ENCODE data around the gene CRELD1.

The CRELD1 gene

DNA sequence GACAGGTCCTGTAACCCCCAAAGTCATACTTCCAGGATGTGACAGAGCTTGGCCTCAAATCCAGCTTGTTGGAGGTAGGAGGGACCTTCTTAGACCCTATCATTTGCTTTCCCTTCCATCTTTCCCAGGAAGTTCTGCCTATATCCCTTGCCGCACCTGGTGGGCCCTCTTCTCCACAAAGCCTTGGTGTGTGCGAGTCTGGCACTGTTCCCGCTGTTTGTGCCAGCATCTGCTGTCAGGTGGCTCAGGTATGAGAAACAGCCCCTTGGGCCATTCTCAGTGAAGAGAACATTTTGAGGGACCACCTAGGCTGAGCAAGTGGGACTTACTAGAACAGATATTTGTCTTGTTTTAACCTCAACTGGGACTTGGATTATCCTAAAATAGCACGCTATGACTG lies 29.7 kb upstream of the CRELD1 start:
- DNase-seq (ENCODE audit: low read depth in 2 of 2): no peak

DNA sequence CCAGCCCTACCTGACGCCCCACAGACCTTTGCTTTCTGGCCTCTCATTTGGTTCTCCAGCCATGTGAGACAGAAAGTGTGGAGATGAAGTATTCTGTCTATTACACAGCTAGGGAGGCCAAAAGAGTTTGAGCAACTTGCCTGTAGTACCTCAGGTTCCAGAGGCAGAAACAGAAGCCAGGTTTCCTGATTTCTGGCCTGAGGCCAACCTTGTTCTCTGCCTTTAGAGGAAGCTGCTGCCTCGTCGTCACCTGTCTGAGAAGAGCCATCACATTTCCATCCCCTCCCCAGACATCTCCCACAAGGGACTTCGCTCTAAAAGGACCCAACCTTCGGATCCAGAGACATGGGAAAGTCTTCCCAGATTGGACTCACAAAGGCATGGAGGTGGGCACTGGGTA lies 27.2 kb upstream of the CRELD1 start:
- DNase-seq (ENCODE audit: low read depth in 2 of 2): no peak

DNA sequence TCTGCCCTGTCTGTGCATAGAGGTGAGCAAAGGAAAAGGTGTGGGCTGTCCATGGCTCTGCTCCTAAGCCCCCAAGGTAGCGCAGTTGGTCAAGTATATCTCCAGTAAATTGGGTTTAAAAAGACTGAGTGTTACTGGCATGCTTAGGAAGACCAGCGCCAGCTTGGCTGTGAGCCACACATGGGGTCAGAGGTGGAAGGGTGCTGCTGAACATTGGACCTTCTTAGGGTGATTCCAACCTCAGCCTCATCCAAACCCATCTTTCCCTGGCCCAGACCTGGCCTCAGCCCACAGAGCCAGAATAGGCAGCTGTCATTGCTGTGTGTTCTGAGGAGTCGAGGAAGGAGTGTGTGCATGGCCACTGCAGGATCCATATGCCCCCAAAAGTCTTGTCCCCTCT lies 25.3 kb upstream of the CRELD1 start:
- no peak for DNase-seq (ENCODE audit: low read depth in 2 of 2)

DNA sequence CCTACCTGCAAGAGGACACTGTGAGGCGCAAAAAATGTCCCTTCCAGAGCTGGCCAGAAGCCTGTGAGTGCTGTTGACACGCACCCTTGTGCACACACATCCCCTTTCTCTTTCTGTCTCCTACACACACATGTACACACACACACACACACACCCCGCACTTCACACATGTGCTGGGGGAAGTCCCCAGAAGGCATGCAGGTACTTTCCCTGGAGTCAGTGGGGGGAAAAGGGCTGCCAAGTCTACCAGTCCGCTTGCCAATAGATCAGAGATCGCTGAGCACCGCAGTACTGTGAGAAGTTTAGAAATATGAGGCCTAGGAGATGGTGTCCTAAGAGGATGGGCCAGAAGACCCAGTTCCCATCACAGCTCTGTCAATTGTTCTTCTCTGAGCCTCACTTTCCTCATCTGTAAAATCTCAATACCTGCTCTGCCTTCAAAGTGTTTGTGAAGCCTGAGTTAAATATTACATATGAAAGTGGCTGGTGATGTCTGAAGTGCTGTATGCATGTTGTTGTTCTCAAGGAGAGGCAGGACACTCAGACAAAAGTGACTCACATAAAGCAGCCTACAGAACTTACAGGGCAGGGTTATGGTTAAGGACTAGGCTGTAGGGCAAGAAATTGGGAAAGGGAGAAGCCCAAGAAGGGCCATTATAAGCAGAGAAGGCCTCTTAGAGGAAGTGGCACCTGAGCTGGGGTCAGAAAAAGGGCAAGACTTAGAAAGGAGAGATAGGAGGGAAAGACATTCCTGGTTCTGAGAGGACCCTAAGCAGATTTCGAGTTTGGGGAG lies 24.2 kb upstream of the CRELD1 start:
- DNase-seq (ENCODE audit: low read depth in 2 of 2): no peak

DNA sequence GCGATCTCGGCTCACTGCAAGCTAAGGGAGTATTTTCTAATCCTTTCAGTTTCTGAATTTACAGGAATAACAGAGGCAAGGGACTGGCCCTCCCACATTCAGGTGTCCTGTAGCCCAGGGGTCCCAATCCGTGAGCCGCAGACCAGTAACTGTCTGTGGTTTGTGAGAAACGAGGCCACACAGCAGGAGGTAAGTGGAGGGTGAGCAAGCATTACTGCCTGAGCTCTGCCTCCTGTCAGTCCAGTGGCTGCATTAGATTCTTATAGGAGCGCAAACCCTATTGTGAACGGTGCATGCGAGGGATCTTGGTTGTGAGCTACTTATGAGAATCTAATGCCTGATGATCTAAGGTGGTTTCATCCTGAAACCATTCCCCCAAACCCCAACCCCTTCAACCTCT lies 21.8 kb upstream of the CRELD1 start:
- no peak for DNase-seq (ENCODE audit: low read depth in 2 of 2)

DNA sequence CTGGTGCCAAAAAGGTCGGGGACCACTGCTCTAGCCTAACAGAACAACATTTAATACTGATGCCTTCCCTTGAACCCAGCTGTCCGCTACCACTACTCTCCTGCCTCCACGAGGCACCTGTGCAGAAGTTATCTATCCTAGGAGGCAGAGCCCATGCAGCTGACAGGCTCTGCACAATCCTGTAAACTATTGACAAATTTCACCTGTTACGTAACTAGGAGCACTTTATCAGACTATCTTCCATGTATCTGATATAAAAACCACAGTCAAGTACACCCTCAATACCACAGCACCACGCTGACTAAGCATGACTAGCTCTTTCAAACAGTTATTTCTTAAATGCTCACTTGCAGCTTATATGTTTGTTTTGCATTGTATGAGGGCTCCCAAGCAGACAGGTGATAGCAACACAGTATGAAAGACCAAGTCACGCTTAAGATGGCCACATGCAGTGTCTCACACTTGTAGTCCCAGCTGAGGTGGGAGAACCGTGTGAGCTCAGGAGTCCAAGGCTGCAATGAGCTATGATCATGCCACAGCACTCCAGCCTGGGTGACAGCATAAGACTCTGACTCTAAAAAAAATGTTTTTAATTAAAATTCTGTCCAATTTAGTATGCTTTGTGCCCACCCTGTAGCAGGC lies 21.2 kb upstream of the CRELD1 start:
- no peak for DNase-seq (ENCODE audit: low read depth in 2 of 2)

DNA sequence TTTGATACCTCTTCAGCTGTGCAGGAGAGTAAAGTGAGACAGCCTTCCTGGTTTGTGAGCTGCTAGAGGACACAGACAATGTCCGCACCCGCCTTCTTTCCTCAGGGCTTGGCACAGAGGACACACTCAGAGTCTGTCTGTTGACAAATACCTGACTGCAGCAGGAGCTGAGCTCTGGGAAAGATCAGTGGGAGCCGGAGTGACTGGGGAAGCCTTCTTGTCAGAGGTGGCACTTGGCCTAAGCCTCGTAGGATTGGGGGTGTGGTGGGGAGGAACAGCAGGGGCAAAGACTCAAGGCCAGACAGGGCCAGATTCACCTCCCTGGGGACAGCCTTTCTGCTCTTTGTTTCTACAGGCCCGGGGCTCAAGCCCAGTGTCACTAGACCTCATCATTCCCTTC lies 20.0 kb upstream of the CRELD1 start:
- DNase-seq (ENCODE audit: low read depth in 2 of 2): no peak

DNA sequence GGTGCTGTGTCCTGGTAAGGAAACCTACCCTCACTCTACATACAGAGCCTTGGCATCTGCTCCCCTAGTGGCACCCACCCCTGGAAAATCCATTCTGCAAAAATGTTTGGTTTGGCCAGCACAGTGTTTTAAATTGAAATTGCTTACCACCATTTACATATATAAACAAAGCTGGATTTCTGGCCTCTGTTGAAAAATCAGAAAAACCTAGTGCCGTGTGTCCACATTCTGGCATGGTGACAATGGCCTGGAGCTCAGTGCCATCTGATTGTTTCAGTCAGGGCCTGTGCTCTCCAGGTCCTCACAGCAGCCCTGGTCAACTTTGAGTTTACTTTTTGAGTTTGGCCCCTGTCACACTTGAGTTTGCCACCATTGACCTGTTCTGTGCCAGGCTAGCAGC lies 19.6 kb upstream of the CRELD1 start:
- DNase-seq (ENCODE audit: low read depth in 2 of 2): no peak

DNA sequence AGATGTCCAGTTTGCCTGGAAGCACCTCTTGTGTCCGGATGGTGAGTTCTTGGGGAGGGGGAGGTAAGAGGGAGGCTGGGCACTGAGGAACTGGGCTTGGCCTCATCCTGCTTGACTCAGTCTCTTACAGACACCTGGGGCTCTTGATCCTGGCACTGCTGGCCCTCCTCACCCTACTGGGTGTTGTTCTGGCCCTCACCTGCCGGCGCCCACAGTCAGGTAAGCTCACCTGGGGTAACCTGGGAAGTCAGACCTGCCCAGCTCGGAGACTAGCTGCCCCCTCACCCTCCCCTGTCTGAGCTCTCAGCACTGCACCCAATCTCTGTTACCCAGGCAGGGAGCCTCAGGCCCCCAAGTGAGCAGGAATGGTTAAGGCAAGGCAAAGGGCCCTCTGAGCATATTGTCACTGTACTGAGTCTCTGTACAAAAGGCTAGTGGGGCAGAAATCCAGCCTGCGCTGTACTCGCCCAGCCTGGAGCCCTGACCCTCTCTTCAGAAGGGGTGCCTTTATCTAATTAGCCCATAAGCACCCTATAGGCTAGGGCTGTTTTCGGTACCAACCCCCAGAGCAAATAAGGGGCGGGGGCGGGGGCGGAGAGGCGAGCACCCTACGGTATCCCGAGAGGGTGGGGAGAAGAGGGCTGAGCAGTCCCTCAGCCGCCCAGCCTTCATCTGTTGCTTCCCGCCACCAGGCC lies 18.9 kb upstream of the CRELD1 start:
- DNase-seq (ENCODE audit: low read depth in 2 of 2): no peak

DNA sequence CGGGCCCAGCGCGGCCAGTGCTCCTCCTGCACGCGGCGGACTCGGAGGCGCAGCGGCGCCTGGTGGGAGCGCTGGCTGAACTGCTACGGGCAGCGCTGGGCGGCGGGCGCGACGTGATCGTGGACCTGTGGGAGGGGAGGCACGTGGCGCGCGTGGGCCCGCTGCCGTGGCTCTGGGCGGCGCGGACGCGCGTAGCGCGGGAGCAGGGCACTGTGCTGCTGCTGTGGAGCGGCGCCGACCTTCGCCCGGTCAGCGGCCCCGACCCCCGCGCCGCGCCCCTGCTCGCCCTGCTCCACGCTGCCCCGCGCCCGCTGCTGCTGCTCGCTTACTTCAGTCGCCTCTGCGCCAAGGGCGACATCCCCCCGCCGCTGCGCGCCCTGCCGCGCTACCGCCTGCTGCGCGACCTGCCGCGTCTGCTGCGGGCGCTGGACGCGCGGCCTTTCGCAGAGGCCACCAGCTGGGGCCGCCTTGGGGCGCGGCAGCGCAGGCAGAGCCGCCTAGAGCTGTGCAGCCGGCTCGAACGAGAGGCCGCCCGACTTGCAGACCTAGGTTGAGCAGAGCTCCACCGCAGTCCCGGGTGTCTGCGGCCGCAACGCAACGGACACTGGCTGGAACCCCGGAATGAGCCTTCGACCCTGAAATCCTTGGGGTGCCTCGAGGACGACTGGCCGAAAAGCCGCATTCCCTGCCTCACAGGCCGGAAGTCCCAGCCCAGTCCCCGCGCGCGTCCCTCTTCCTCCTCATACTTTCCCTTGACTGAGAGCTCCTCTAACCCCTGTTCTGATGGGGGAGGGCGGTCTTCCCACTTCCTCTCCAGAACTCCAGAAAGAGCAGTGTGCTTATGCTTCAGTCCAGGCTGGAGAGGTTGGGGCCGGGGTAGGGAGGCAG lies 18.1 kb upstream of the CRELD1 start:
- DNase-seq (ENCODE audit: low read depth in 2 of 2): no peak

DNA sequence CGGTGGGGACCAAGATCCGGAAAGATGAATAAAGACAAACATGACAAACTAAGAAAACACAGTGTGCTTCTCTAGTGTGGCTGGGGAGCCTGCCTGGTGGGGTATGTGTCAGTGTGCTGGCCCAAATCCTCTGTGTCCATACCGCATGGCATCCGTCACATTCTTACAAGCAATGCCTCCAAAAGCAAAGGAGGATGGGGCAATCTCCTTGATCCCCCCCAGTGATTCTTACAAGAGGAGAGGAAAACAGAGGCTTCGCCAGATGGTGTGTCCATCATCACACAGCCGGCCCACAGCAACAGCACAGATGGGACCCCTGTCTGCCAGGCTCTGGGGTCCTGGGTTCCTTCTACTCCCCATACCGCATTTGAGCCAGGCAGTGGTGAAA lies 17.3 kb upstream of the CRELD1 start:
- no peak for DNase-seq (ENCODE audit: low read depth in 2 of 2)

DNA sequence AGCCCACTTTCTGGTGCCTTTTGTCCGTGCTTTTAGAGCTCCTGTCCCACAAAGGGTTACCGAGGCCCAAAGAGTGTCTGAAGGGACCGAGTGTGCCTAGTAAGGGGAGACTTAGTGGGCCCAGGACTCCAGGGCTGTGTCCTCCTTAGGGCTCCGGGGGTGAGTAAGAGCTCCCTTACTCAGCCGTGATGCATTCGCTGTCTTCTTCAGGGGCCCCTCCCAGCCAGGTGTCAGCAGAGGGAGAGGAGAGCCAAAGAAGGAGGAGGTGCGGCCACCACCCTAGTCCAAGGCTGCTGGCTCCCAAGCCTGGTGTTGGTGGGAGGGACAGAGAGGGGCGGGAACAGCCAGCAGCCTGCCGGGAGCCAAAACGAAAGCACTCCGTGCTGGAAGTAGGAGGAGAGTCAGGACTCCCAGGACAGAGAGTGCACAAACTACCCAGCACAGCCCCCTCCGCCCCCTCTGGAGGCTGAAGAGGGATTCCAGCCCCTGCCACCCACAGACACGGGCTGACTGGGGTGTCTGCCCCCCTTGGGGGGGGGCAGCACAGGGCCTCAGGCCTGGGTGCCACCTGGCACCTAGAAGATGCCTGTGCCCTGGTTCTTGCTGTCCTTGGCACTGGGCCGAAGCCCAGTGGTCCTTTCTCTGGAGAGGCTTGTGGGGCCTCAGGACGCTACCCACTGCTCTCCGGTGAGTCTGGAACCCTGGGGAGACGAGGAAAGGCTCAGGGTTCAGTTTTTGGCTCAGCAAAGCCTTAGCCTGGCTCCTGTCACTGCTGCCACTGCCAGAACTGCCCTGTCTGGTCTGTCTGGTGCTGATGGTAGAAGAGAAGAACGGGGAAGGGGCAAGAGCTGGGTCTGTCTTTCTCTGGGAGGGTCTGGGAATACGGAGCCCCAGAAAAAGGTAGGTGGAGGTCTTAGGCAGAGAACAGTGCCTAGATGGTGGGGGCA lies 16.6 kb upstream of the CRELD1 start, which contains the start of gene IL17RC:
Gene IL17RC, plus strand, starts transcription at position 365 of the 947 bp plus-strand sequence. Its CDS starts 218 bp downstream, at position 583.
- peak; percentile 26 to 32 for DNase-seq (ENCODE audit: low read depth in 2 of 2)

DNA sequence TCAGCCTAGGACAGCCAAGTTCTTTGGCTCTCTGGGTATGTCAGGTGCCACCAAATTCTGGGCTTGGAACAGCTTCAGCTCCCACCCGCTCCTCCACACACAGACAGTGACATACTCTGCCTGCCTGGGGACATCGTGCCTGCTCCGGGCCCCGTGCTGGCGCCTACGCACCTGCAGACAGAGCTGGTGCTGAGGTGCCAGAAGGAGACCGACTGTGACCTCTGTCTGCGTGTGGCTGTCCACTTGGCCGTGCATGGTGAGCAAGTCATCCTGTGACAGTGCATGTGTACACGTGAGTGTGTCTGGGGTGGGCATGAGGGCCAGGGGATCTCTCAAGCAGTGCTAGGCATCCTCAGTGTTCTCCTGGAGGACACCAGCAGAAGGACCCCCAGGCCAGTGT lies 15.8 kb upstream of the CRELD1 start:
- no peak for DNase-seq (ENCODE audit: low read depth in 2 of 2)

DNA sequence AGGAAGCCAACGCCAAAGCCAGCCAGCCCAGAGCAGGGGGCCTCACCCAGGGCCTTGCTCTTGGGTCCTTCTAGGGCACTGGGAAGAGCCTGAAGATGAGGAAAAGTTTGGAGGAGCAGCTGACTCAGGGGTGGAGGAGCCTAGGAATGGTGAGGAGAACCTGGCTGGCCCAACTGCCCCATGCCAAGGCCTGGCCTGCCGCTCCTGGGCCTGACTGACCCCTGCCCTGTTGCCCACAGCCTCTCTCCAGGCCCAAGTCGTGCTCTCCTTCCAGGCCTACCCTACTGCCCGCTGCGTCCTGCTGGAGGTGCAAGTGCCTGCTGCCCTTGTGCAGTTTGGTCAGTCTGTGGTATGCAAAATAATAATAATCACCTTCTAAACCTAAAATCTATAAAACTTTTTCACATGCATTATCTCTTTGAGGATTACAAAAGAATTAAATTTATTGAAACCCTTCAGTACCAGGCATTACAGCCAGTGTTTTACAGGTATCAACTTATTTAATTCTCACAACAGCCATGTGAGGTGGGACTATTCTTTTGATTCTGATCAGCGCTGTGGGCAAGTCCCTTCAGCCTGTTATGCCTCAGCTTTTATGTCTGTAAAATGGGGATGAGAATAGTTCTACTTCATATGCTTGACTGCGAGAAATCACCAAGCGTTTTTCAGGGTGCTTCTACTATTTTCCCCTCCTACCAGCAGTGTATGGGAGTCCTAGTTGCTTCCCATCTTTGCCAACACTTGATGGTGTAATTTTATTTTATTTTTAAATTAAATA lies 15.2 kb upstream of the CRELD1 start:
- DNase-seq (ENCODE audit: low read depth in 2 of 2): no peak

DNA sequence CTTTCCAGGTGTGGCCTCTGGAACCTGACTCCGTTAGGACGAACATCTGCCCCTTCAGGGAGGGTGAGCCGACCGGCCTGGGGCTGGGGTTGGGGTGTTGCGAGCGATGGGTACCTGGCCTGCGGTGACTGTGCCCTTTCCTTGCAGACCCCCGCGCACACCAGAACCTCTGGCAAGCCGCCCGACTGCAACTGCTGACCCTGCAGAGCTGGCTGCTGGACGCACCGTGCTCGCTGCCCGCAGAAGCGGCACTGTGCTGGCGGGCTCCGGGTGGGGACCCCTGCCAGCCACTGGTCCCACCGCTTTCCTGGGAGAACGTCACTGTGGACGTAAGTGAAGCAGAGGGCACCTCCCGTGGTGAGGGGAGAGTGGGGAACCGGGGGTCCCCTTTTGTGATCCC lies 5.5 kb upstream of the CRELD1 start:
- no peak for DNase-seq (ENCODE audit: low read depth in 2 of 2)

DNA sequence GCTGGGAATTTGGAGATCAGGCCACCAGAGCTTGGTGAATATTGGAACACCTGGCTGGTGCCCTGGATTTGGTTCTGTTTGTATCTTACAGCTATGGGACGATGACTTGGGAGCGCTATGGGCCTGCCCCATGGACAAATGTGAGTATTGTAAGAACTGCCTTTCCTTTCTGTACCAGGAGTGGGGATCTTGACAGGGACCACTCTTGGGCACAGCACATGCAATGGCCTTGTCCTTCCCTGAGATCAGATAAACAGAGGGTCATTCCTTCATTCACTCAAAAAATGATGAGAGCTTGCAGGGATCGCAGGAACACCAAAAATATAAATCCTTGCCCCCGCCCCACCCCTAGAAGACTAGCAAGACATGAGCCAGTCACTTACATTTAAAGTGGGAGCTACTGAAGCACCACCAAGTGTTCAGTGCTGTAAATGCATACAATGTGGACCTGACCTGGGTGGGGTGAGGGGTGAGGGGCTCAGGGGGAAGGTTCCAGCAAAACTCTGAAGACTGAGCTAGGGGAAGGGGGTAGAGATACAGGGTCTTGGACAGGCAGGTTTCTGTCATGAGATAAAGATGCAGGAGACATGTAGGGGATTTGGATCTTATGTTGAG lies 2.7 kb upstream of the CRELD1 start:
- DNase-seq (ENCODE audit: low read depth in 2 of 2): no peak

DNA sequence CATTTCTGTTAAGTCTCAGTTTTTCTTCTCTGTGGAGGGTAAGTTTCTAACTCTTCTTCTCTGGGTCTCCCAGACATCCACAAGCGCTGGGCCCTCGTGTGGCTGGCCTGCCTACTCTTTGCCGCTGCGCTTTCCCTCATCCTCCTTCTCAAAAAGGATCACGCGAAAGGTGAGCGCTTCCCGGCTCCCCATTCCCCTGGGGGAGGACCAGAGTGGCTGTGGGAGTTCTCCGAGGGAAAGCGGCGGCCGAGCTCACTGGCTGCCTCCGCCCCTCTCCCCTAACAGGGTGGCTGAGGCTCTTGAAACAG lies 1.1 kb upstream of the CRELD1 start:
- no peak for DNase-seq (ENCODE audit: low read depth in 2 of 2)

DNA sequence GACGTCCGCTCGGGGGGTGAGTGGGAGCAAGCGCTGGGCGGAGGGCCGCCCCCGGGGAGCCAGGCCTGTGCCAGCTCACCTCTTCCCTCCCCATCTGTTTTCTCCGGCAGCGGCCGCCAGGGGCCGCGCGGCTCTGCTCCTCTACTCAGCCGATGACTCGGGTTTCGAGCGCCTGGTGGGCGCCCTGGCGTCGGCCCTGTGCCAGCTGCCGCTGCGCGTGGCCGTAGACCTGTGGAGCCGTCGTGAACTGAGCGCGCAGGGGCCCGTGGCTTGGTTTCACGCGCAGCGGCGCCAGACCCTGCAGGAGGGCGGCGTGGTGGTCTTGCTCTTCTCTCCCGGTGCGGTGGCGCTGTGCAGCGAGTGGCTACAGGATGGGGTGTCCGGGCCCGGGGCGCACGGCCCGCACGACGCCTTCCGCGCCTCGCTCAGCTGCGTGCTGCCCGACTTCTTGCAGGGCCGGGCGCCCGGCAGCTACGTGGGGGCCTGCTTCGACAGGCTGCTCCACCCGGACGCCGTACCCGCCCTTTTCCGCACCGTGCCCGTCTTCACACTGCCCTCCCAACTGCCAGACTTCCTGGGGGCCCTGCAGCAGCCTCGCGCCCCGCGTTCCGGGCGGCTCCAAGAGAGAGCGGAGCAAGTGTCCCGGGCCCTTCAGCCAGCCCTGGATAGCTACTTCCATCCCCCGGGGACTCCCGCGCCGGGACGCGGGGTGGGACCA lies 632 bp upstream of the CRELD1 start:
- DNase-seq (ENCODE audit: low read depth in 2 of 2): peak; percentile 85 to 88

DNA sequence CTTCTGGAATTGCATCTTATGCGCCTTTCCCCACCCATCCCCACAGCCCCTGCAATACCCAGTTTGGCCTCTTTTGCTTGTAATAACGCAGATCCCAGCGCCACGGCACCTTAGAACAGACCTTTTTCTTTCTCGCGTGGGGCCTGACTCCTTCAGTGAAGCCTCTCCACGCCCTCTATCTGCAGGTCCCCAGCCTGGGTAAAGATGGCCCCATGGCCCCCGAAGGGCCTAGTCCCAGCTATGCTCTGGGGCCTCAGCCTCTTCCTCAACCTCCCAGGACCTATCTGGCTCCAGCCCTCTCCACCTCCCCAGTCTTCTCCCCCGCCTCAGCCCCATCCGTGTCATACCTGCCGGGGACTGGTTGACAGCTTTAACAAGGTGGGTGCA lies 594 bp downstream of the CRELD1 start:
- DNase-seq (ENCODE audit: low read depth in 2 of 2): no peak
